Measurements from ENCODE around the gene SLC47A2.

Gene SLC47A2

DNA sequence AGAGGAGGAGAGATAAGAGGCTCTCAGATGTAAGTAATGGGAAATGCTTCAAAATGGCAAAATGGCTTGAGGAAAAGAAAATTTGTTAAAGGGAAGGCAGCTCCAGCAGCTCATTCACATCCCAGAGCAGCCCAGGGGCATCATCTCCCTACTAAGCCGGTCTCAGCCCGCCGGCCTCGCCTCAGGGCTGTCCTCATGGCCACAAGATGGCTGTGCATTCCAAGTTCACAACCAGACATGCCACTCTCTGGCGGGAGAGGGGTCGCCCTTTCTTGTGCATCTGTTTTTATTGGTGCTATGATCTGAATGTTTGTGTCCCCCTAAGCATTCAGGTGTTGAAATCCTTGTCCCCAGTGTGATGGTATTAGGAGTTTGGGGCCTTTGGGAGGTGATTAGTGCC is 13.5 kb upstream of the SLC47A2 start:
- Histone ChIP-seq H3K27me3 (ENCODE audit: insufficient read depth, poor library complexity, severe bottlenecking) (no peaks in the 10 kb centered on the region), H3K27ac (replicated peaks) (no peak overlapping the region), H3K4me3 (replicated peaks; ENCODE audit: insufficient read depth, low read length) (no peak overlapping the region)
- TF ChIP-seq SPI1 (IDR thresholded peaks at IDR 0.05; ENCODE audit: borderline replicate concordance, low read depth) (no peak), GABPA (IDR thresholded peaks at IDR 0.05; ENCODE audit: low read depth) (no peak), POLR2AphosphoS5 (IDR thresholded peaks at IDR 0.05; ENCODE audit: low read depth) (no peak), REST (IDR thresholded peaks at IDR 0.05; ENCODE audit: insufficient replicate concordance, low read depth) (no peak)
- TF ChIP-seq, protein P1, sequence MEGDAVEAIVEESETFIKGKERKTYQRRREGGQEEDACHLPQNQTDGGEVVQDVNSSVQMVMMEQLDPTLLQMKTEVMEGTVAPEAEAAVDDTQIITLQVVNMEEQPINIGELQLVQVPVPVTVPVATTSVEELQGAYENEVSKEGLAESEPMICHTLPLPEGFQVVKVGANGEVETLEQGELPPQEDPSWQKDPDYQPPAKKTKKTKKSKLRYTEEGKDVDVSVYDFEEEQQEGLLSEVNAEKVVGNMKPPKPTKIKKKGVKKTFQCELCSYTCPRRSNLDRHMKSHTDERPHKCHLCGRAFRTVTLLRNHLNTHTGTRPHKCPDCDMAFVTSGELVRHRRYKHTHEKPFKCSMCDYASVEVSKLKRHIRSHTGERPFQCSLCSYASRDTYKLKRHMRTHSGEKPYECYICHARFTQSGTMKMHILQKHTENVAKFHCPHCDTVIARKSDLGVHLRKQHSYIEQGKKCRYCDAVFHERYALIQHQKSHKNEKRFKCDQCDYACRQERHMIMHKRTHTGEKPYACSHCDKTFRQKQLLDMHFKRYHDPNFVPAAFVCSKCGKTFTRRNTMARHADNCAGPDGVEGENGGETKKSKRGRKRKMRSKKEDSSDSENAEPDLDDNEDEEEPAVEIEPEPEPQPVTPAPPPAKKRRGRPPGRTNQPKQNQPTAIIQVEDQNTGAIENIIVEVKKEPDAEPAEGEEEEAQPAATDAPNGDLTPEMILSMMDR (IDR thresholded peaks at IDR 0.05; ENCODE audit: insufficient read depth, low read length) = no peak
- DNase-seq (ENCODE audit: low read depth in 1 of 2, low spot score in 1 of 2) = no peak

DNA sequence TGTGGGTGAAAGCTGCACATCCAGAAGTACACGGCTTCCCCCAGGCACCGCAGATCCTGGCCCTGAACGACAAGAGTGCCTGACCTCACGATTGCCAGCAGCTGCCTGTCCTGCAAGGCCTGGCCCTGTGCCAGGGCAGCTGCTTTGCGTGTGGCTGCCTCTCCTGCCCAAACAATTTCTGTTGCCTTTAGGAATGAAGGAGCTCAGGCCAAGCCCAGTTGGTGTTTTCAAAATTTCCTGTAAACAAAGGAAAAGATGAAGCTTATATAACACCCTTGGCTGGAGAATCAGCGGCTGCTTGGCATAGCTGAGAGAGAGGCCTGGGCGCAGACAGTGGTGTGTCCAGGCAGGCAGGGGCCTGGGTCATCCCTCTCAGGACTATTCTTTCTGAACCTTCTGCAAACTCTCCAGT is 11.7 kb upstream of the SLC47A2 start:
- H3K4me3 ChIP-seq (replicated peaks; ENCODE audit: insufficient read depth, low read length) = no peak overlapping the region
- peak overlapping the region; percentile 68 for H3K27ac ChIP-seq (replicated peaks)
- TF ChIP-seq SPI1 (IDR thresholded peaks at IDR 0.05; ENCODE audit: borderline replicate concordance, low read depth) = no peak
- TF ChIP-seq POLR2AphosphoS5 (IDR thresholded peaks at IDR 0.05; ENCODE audit: low read depth) = peak; percentile 34; the same call in 1 of the 2 replicates
- TF ChIP-seq, protein P1 (IDR thresholded peaks at IDR 0.05; ENCODE audit: insufficient read depth, low read length) = no peak
- H3K27me3 ChIP-seq (ENCODE audit: insufficient read depth, poor library complexity, severe bottlenecking) = no peaks in the 10 kb centered on the region
- DNase-seq (ENCODE audit: low read depth in 1 of 2, low spot score in 1 of 2) = peak; percentile 36 to 54

GRCh38 chr17:19727501-19728078 is 11.2 kb upstream of the SLC47A2 start:
- Histone ChIP-seq H3K4me3 (replicated peaks; ENCODE audit: insufficient read depth, low read length) (no peak overlapping the region), H3K27me3 (ENCODE audit: insufficient read depth, poor library complexity, severe bottlenecking) (no peaks in the 10 kb centered on the region), H3K27ac (replicated peaks) (peak overlapping the region; percentile 68)
- peak in 1 of 2 experiments; percentile 32 for DNase-seq (ENCODE audit: low read depth in 1 of 2, low spot score in 1 of 2)
- TF ChIP-seq POLR2AphosphoS5 (IDR thresholded peaks at IDR 0.05; ENCODE audit: low read depth) = no peak
- TF ChIP-seq, protein P1 (IDR thresholded peaks at IDR 0.05; ENCODE audit: insufficient read depth, low read length) = no peak
- TF ChIP-seq GABPA (IDR thresholded peaks at IDR 0.05; ENCODE audit: low read depth) = no peak
- TF ChIP-seq REST (IDR thresholded peaks at IDR 0.05; ENCODE audit: insufficient replicate concordance, low read depth) = no peak
- TF ChIP-seq SPI1 (IDR thresholded peaks at IDR 0.05; ENCODE audit: borderline replicate concordance, low read depth) = no peak
